GM19324 (cell line): ENCODE data around the gene VIL1.

Experiments
- ATAC-seq: cut with Tn5 transposase; IDR thresholded peaks from one replicate; pipeline ENCODE4 v1.9.1; 2021; ENCODE audit warnings: mild to moderate bottlenecking, moderate library complexity; ENCODE audit not compliant: unreplicated experiment, low FRiP score

VIL1 gene

GRCh38 chr2:218418717-218419458 lies at the start of gene VIL1:
Gene VIL1, plus strand, starts transcription at chr2:218419123. Its CDS starts 4,656 bp downstream, at chr2:218423779.
- no peak for ATAC-seq

GRCh38 chr2:218369330-218369729 lies 49.6 kb upstream of the VIL1 start:
- no peak for ATAC-seq

GRCh38 chr2:218370410-218371063 lies 48.4 kb upstream of the VIL1 start:
- ATAC-seq, result no peak

GRCh38 chr2:218371983-218372350 lies 47.0 kb upstream of the VIL1 start:
- no peak for ATAC-seq

GRCh38 chr2:218374795-218375194 lies 44.1 kb upstream of the VIL1 start:
- ATAC-seq, result no peak

GRCh38 chr2:218375212-218375611 lies 43.7 kb upstream of the VIL1 start:
- no peak for ATAC-seq

- no peak for ATAC-seq
These were observed 40.9 kb upstream of the VIL1 start for GRCh38 chr2:218378053-218378452.

- no peak for ATAC-seq
These were observed 37.0 kb upstream of the VIL1 start, which contains the start of gene SLC11A1 for GRCh38 chr2:218381916-218382366. Gene SLC11A1, plus strand, starts transcription at chr2:218382273. Its CDS starts 96 bp downstream, at chr2:218382369.

- ATAC-seq, result no peak
These were observed 36.1 kb upstream of the VIL1 start for GRCh38 chr2:218382785-218383184.

- ATAC-seq, result no peak
These were observed 34.9 kb upstream of the VIL1 start for GRCh38 chr2:218383892-218384519.

GRCh38 chr2:218384975-218385374 lies 33.9 kb upstream of the VIL1 start:
- ATAC-seq, result no peak

- ATAC-seq, result no peak
These were observed 32.2 kb upstream of the VIL1 start for GRCh38 chr2:218386505-218387368.

GRCh38 chr2:218387369-218388194 lies 31.3 kb upstream of the VIL1 start:
- ATAC-seq, result no peak

- no peak for ATAC-seq
These were observed 29.4 kb upstream of the VIL1 start for GRCh38 chr2:218389333-218390150.

- ATAC-seq, result no peak
These were observed 27.7 kb upstream of the VIL1 start for GRCh38 chr2:218391202-218391601.

GRCh38 chr2:218392459-218392858 lies 26.5 kb upstream of the VIL1 start:
- ATAC-seq, result no peak

GRCh38 chr2:218392891-218393462 lies 25.9 kb upstream of the VIL1 start:
- ATAC-seq, result no peak

GRCh38 chr2:218393750-218394290 lies 25.1 kb upstream of the VIL1 start:
- ATAC-seq, result no peak
